IMR-90 (cell line): ENCODE results near the gene FANK1. TPM values are rescaled to one million over a fixed set of nuclear protein-coding genes. Genes with fewer than 3 reads are reported as not detected.

Experiments used
- ATAC-seq: fragments of 200-7000 bp; cut with Tn5 transposase; 2 replicates; pipeline ENCODE4 v1.9.1; 2020; ENCODE audit warnings: low read depth, mild to moderate bottlenecking, moderate library complexity
- BruUV-seq: library from RNA; stranded (reverse); fragments of 400-500 nt; replicated peaks from 2 replicates; lab custom pipeline; 2021; lab: Mats Ljungman, UMichigan
- CTCF ChIA-PET: fragments of 300-600 bp; formaldehyde crosslinking; extraction: SDS; loops from one replicate; lab custom pipeline; 2021; ENCODE audit warnings: antibody characterized with exemption; lab: Yijun Ruan, JAX
- POLR2A ChIA-PET: fragments of 300-600 bp; sonication (Branson Sonifier 250); formaldehyde crosslinking; loops from one replicate; lab custom pipeline; 2022; ENCODE audit warnings: antibody characterized with exemption; ENCODE audit not compliant: unreplicated experiment; lab: Charles Lee
- DNase-seq: peaks from one replicate; pipeline ENCODE4 v3.0.0; 2013
- H2AFZ ChIP-seq: replicated peaks from 2 replicates; pipeline ENCODE3; 2013; ENCODE audit warnings: low read length, mild to moderate bottlenecking; ENCODE audit not compliant: poor library complexity
- H2AK5ac ChIP-seq: 2 replicates; pipeline ENCODE4 v1.6.1; 2013; ENCODE audit warnings: low read depth, low read length, inconsistent platforms
- H2AK9ac ChIP-seq: replicated peaks from 2 replicates; pipeline ENCODE3; 2013; ENCODE audit warnings: mild to moderate bottlenecking, low read depth, low read length, moderate library complexity; ENCODE audit not compliant: poor library complexity
- H2BK120ac ChIP-seq: 2 replicates; pipeline ENCODE4 v1.6.1; 2013; ENCODE audit warnings: low read depth, low read length, inconsistent platforms
- H2BK15ac ChIP-seq: 3 replicates; pipeline ENCODE4 v1.6.1; 2013; ENCODE audit warnings: low read depth, low read length, inconsistent platforms
- H2BK20ac ChIP-seq: 2 replicates; pipeline ENCODE4 v1.6.1; 2013; ENCODE audit warnings: low read depth, mild to moderate bottlenecking, inconsistent platforms, low read length, moderate library complexity
- H2BK5ac ChIP-seq: 2 replicates; pipeline ENCODE4 v1.6.1; 2013; ENCODE audit warnings: mild to moderate bottlenecking, low read depth, low read length, inconsistent platforms; ENCODE audit not compliant: poor library complexity, severe bottlenecking
- H3K14ac ChIP-seq: replicated peaks from 2 replicates; pipeline ENCODE4 v1.6.1; 2013; ENCODE audit warnings: low read depth, low read length, inconsistent platforms
- H3K18ac ChIP-seq: 2 replicates; pipeline ENCODE4 v1.6.1; 2013; ENCODE audit warnings: low read depth, low read length, control low read depth
- H3K23ac ChIP-seq: 2 replicates; pipeline ENCODE4 v1.6.1; 2013; ENCODE audit warnings: low read depth, low read length, inconsistent platforms
- H3K27ac ChIP-seq: 2 replicates; pipeline ENCODE4 v1.5.1; 2013; ENCODE audit warnings: mild to moderate bottlenecking, control low read depth, low read length; ENCODE audit not compliant: insufficient read depth
- H3K27me3 ChIP-seq: 2 replicates; pipeline ENCODE4 v1.6.1; 2013; ENCODE audit warnings: low read length; ENCODE audit not compliant: control insufficient read depth, insufficient read depth
- H3K36me3 ChIP-seq: 2 replicates; pipeline ENCODE4 v1.6.1; 2013; ENCODE audit warnings: low read length, mixed read lengths; ENCODE audit not compliant: control insufficient read depth, insufficient read depth
- H3K4ac ChIP-seq: 2 replicates; pipeline ENCODE4 v1.6.1; 2013; ENCODE audit warnings: low read depth, low read length, inconsistent platforms
- H3K4me1 ChIP-seq: 2 replicates; pipeline ENCODE4 v1.6.1; 2013; ENCODE audit warnings: low read length, mixed read lengths; ENCODE audit not compliant: control insufficient read depth, insufficient read depth
- H3K4me2 ChIP-seq: 2 replicates; pipeline ENCODE4 v1.6.1; 2013; ENCODE audit warnings: low read depth, mild to moderate bottlenecking, control low read depth, low read length, moderate library complexity
- H3K4me3 ChIP-seq: 2 replicates; pipeline ENCODE4 v1.5.1; 2013; ENCODE audit warnings: low read depth, mild to moderate bottlenecking, control low read depth, low read length, moderate library complexity; ENCODE audit not compliant: insufficient read depth
- H3K56ac ChIP-seq: 2 replicates; pipeline ENCODE4 v1.6.1; 2013; ENCODE audit warnings: low read length, inconsistent platforms; ENCODE audit not compliant: insufficient read depth; ENCODE audit errors: extremely low read depth
- H3K79me1 ChIP-seq, 2 experiments: 2 replicates each; pipeline ENCODE4 v1.6.1; 2013; ENCODE audit warnings: low read length in 2 of 2, inconsistent platforms in 1 of 2, low read depth in 1 of 2
- H3K9ac ChIP-seq: 2 replicates; pipeline ENCODE4 v1.6.1; 2013; ENCODE audit warnings: low read depth, low read length, control low read depth
- H3K9me1 ChIP-seq: 2 replicates; pipeline ENCODE4 v1.6.1; 2013; ENCODE audit warnings: low read length, inconsistent platforms; ENCODE audit not compliant: insufficient read depth
- H3K9me3 ChIP-seq: 2 replicates; pipeline ENCODE4 v1.6.1; 2013; ENCODE audit warnings: low read length; ENCODE audit not compliant: control insufficient read depth, insufficient read depth
- H4K20me1 ChIP-seq: 2 replicates; pipeline ENCODE4 v1.6.1; 2013; ENCODE audit warnings: low read length, inconsistent platforms; ENCODE audit not compliant: insufficient read depth
- H4K5ac ChIP-seq: 2 replicates; pipeline ENCODE4 v1.6.1; 2013; ENCODE audit warnings: mild to moderate bottlenecking, low read depth, low read length, control low read depth
- H4K8ac ChIP-seq, 2 experiments: 2 replicates each; pipeline ENCODE4 v1.6.1; 2013; ENCODE audit warnings: low read depth in 2 of 2, low read length in 2 of 2, control low read depth in 1 of 2, inconsistent platforms in 1 of 2
- H4K91ac ChIP-seq: 2 replicates; pipeline ENCODE4 v1.6.1; 2013; ENCODE audit warnings: low read depth, low read length, inconsistent platforms; ENCODE audit not compliant: insufficient read depth
- CEBPB ChIP-seq: IDR thresholded peaks from 2 replicates; pipeline ENCODE4 v1.6.1; 2012; ENCODE audit warnings: low read depth, low read length, improper control_type of control experiment
- RCOR1 ChIP-seq: IDR thresholded peaks from 2 replicates; pipeline ENCODE4 v1.6.1; 2012; ENCODE audit warnings: mild to moderate bottlenecking, low read length, improper control_type of control experiment; ENCODE audit not compliant: insufficient replicate concordance
- WGBS, 2 experiments: methylation state at CpG; one replicate each; pipeline versions ENCODE4 v1.1.5 to v1.1.7; 2013; ENCODE audit warnings: missing lambda C conversion rate in 2 of 2; ENCODE audit not compliant: insufficient read length in 1 of 2; ENCODE audit errors: extremely low coverage in 2 of 2; 5-methylcytosine and 5-hydroxymethylcytosine counted together
- dilution Hi-C: fragments of 300-500 bp; cut with HindIII; formaldehyde crosslinking; loops from one replicate; pipeline ENCODE4 v1.14.3; 2018; ENCODE audit warnings: low sequenced_read_pairs; ENCODE audit not compliant: unreplicated experiment
- in situ Hi-C: fragments of 300-500 bp; cut with MboI; formaldehyde crosslinking; loops from 3 replicates; pipeline ENCODE4 v1.14.3; 2019; ENCODE audit warnings: low sequenced_read_pairs, inconsistent platforms, mixed read lengths
- intact Hi-C: fragments of 100-400 bp; cut with micrococcal nuclease; formaldehyde crosslinking; loops from 2 replicates; pipeline ENCODE4 v1.10.0; 2022
- polyA plus RNA-seq, 3 experiments: library from polyadenylated mRNA; depleted of rRNA; stranded (reverse); fragments of >200 nt; gene quantifications; 2 replicates each; pipeline ENCODE4 v1.2.3, GENCODE V29; 2012; ENCODE audit warnings: low replicate concordance in 1 of 3
- total RNA-seq: library from RNA; depleted of rRNA; stranded (reverse); fragments of >200 nt; gene quantifications from 2 replicates; pipeline ENCODE4 v1.2.3, GENCODE V29; 2012

The FANK1 gene
- total and polyA plus RNA-seq, 2 of the 4 experiments (the other 2 are of a cell fraction) = 0.90 to 2.2 TPM

DNA sequence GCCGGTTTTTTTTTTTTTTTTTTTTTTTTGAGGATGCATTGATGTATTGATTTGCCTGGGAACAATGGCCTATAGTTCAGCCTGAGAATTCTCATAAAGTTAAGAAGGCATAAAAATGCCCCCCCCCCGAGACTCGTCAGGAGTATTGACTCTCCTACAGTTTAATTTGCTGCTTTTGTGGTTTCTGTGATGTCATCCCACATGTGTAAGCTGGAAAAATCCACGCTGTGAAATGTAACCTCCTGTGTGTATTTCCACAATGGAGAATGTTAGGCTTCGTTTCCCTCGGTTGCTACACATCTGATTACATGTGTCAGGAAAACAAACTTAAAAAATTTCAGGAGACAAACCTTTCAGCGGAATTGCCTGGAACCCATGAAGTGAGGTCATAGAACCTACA lies 117.9 kb downstream of the FANK1 start:
- BruUV-seq = no TSS peak
- no peak overlapping the region for H2AK5ac ChIP-seq
- peaks cover 6% of the 10 kb centered on the region for H3K9me3 ChIP-seq
- no peaks in the 10 kb centered on the region for H3K79me1 ChIP-seq
- H2BK20ac ChIP-seq = no peak overlapping the region
- WGBS, 2 experiments = no CpG with 5 or more reads among the region's 7 CpGs
- DNase-seq (peak; percentile 78), ATAC-seq (no peak)
- no peak overlapping the region for H2BK120ac ChIP-seq
- no peak overlapping the region for H2BK15ac ChIP-seq
- H3K56ac ChIP-seq = no peak overlapping the region
- H3K4me3 ChIP-seq = no peak overlapping the region
- in situ Hi-C loops = no loop called here
- no peak overlapping the region for H4K91ac ChIP-seq
- CTCF ChIA-PET = no interaction called here
- no peak overlapping the region for H3K27ac ChIP-seq
- intact Hi-C loops = no loop called here
- dilution Hi-C loops = no loop called here
- no peak overlapping the region for H4K5ac ChIP-seq
- peak; percentile 39 for TF ChIP-seq CEBPB
- no peak for TF ChIP-seq RCOR1
- no peak overlapping the region for H3K14ac ChIP-seq
- H2AK9ac ChIP-seq = no peak overlapping the region
- no peak overlapping the region for H3K4ac ChIP-seq
- H2AFZ ChIP-seq = no peak overlapping the region
- H3K18ac ChIP-seq = no peak overlapping the region
- H3K9me1 ChIP-seq = no peaks in the 10 kb centered on the region
- no peak overlapping the region for H2BK5ac ChIP-seq
- H3K27me3 ChIP-seq = peaks cover 36% of the 10 kb centered on the region
- no peak overlapping the region for H3K4me2 ChIP-seq
- H4K20me1 ChIP-seq = peaks cover 8% of the 10 kb centered on the region
- POLR2A ChIA-PET = interaction anchor here (0.6 kb wide), 1 partner anchor 1836 kb away, joined by 7 read pairs; no protein-coding TSS in a partner anchor
- H3K23ac ChIP-seq = no peak overlapping the region
- H3K4me1 ChIP-seq = peaks cover 9% of the 10 kb centered on the region
- no peaks in the 10 kb centered on the region; the same call in 1 of the 2 replicates for H3K36me3 ChIP-seq
- H3K9ac ChIP-seq = no peak overlapping the region
- no peak overlapping the region for H4K8ac ChIP-seq
